Lower lobe of right lung (tissue), 2 donors: ENCODE results near the gene DAB1. TPM values are rescaled to one million over a fixed set of nuclear protein-coding genes. Genes with fewer than 3 reads are reported as not detected.

Source experiments
- ATAC-seq, 2 donors: fragments of 200-7000 bp; cut with Tn5 transposase; one replicate each; pipeline ENCODE4 v1.9.1; 2020 to 2022; ENCODE audit warnings: mild to moderate bottlenecking in 2 of 2, moderate library complexity in 2 of 2
- DNase-seq: peaks from one replicate; pipeline ENCODE4 v3.0.0-alpha.2; 2020
- H3K27ac ChIP-seq: fragments of 200-600 bp; one replicate; pipeline ENCODE4 v1.8.0; 2022
- H3K27me3 ChIP-seq: fragments of 200-600 bp; one replicate; pipeline ENCODE4 v1.8.0; 2022; ENCODE audit warnings: low read depth
- H3K36me3 ChIP-seq: fragments of 200-600 bp; one replicate; pipeline ENCODE4 v1.8.0; 2022; ENCODE audit warnings: mild to moderate bottlenecking
- H3K4me1 ChIP-seq: fragments of 200-600 bp; one replicate; pipeline ENCODE4 v1.8.0; 2022
- H3K4me3 ChIP-seq: fragments of 200-600 bp; one replicate; pipeline ENCODE4 v1.8.0; 2022; ENCODE audit warnings: mild to moderate bottlenecking
- H3K9me3 ChIP-seq: fragments of 200-600 bp; one replicate; pipeline ENCODE4 v1.8.0; 2022
- CTCF ChIP-seq: fragments of 200-600 bp; IDR thresholded peaks from one replicate; pipeline ENCODE4 v1.8.0; 2022; ENCODE audit warnings: antibody characterized with exemption, mild to moderate bottlenecking
- intact Hi-C: fragments of 100-400 bp; cut with DNase I; formaldehyde crosslinking; loops from one replicate; pipeline ENCODE4 v1.11.0; 2022
- total RNA-seq: library from RNA; stranded (reverse); fragmentation: NEBNext Ultra II Directional; extraction: Animal tissue kit (Norgen Biotek cat#: 25700); gene quantifications from one replicate; pipeline ENCODE4 v1.2.1, GENCODE V29; 2021
- donor health status: DM: no; HTN: yes; CAD: no; lungs with severe emphysema.

DAB1 gene
- total RNA-seq, 1 donor from 2014 or later, result 1.9 TPM

DNA sequence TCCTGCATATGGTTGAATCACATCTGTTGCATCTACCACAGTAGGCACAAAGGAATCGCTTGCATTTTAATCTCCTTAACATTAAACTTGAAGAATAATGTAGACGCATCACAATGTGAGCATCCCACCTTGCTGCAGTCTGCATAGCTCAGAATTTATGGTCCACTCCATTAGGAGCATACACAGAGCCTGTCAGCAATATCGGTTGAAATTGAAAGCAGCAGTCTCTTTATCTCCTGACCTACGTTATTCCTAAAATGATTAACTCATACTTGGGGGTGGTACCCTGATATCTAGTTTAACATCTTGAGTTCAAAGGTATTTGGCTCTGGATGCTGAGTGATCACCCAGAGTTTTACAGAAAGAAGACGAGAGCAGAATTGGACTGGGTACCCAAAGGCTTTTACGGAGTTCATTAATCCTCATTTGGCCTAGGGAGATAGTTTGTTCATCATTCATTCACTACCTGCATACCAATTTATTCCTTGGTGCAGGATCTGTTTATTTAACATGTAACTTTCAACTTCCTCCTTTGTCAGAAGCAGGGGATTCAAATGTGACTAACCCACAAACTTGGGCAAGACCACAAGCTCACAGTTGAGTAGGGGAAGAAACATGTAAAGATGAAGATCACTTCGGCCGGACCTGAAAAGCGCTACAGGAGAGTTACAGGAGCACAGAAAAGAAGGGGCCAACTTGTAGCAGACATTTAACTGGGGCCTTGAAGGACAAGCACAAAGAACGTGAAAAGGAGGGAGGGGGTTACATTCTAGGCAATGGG is 187.9 kb downstream of the DAB1 start:
- TF ChIP-seq CTCF, result no peak
- ATAC-seq, result no peak

GRCh38 chr1:57234459-57234858 is 189.4 kb downstream of the DAB1 start:
- Histone ChIP-seq H3K4me1 (no peaks in the 10 kb centered on the region), H3K27me3 (no peaks in the 10 kb centered on the region), H3K27ac (no peak overlapping the region), H3K36me3 (no peaks in the 10 kb centered on the region), H3K4me3 (no peak overlapping the region), H3K9me3 (no peaks in the 10 kb centered on the region)
- intact Hi-C loops, result no loop called here
- TF ChIP-seq CTCF, result no peak
- ATAC-seq (no peak), DNase-seq (no peak)

More for the DNA sequence above, 187.9 kb downstream of the DAB1 start:
- H3K9me3 ChIP-seq, result no peaks in the 10 kb centered on the region
- DNase-seq, result no peak
- no peaks in the 10 kb centered on the region for H3K27me3 ChIP-seq
- intact Hi-C loops, result no loop called here
- no peaks in the 10 kb centered on the region for H3K4me1 ChIP-seq
- no peak overlapping the region for H3K27ac ChIP-seq
- H3K4me3 ChIP-seq, result no peak overlapping the region
- H3K36me3 ChIP-seq, result no peaks in the 10 kb centered on the region

- TF ChIP-seq CTCF, result no peak
- no peaks in the 10 kb centered on the region for H3K36me3 ChIP-seq
- H3K4me3 ChIP-seq, result no peak overlapping the region
- ATAC-seq, result no peak
- H3K27me3 ChIP-seq, result no peaks in the 10 kb centered on the region
- H3K27ac ChIP-seq, result no peak overlapping the region
- intact Hi-C loops, result no loop called here
- H3K9me3 ChIP-seq, result no peaks in the 10 kb centered on the region
- no peaks in the 10 kb centered on the region for H3K4me1 ChIP-seq
- DNase-seq, result no peak
Measured at GRCh38 chr1:57232500-57232899, 191.4 kb downstream of the DAB1 start.

- no peak for ATAC-seq
- Histone ChIP-seq H3K27ac (no peak overlapping the region), H3K4me1 (no peaks in the 10 kb centered on the region)
Measured at GRCh38 chr1:57229998-57230397, 193.9 kb downstream of the DAB1 start.

DNA sequence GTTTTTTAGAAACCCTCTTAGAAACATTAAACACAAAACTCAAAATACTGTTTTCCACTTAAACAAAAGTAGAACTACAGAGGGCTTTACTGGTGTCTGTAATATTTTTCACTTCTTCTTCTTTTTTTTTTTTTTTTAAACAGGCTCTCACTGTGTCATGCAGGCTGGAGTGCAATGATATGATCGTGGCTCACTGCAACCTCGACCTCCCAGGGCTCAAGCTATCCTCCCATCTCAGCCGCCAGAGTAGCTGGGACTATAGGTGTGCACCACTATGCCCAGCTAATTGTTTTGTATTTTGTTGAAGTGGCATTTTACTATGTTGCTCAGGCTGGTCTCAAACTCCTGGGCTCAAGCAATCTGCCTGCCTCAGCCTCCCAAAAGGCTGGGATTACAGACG is 194.8 kb downstream of the DAB1 start:
- intact Hi-C loops, result no loop called here
- Histone ChIP-seq H3K27me3 (no peaks in the 10 kb centered on the region), H3K4me1 (no peaks in the 10 kb centered on the region), H3K4me3 (no peak overlapping the region), H3K27ac (no peak overlapping the region), H3K9me3 (no peaks in the 10 kb centered on the region), H3K36me3 (no peaks in the 10 kb centered on the region)
- ATAC-seq (no peak), DNase-seq (no peak)
- no peak for TF ChIP-seq CTCF

More at GRCh38 chr1:57229998-57230397, 193.9 kb downstream of the DAB1 start:
- TF ChIP-seq CTCF, result no peak
- Histone ChIP-seq H3K36me3 (no peaks in the 10 kb centered on the region), H3K4me3 (no peak overlapping the region), H3K9me3 (no peaks in the 10 kb centered on the region), H3K27me3 (no peaks in the 10 kb centered on the region)
- DNase-seq, result no peak
- intact Hi-C loops, result no loop called here
